Sigmoid colon (tissue), 7 donors: ENCODE data around the gene NRN1. TPM values are rescaled to one million over a fixed set of nuclear protein-coding genes. Genes with fewer than 3 reads are reported as not detected.
A peak's percentile ranks its signal among the peaks of the same experiment; 100 is the strongest.

Source experiments
- DNase-seq: peaks from one replicate; pipeline ENCODE4 v3.0.0-alpha.2; 2019
- H3K27ac ChIP-seq, 4 donors: fragments of 200-600 bp; sonication (generic); one replicate each; pipeline ENCODE4 v1.5.1; 2016 to 2019; ENCODE audit warnings: mild to moderate bottlenecking in 1 of 4
- H3K27me3 ChIP-seq, 3 donors: fragments of 200-600 bp; sonication (generic); one replicate each; pipeline ENCODE4 v1.5.1; 2019; ENCODE audit warnings: mild to moderate bottlenecking in 1 of 3
- H3K36me3 ChIP-seq, 4 donors: fragments of 200-600 bp; sonication (generic); one replicate each; pipeline ENCODE4 v1.5.1; 2016 to 2019
- H3K4me1 ChIP-seq, 4 donors: fragments of 200-600 bp; sonication (generic); one replicate each; pipeline ENCODE4 v1.5.1; 2017 to 2019
- H3K4me3 ChIP-seq, 4 donors: fragments of 200-600 bp; sonication (generic); one replicate each; pipeline ENCODE4 v1.5.1; 2017 to 2019; ENCODE audit warnings: mild to moderate bottlenecking in 2 of 4, moderate library complexity in 1 of 4
- H3K9me3 ChIP-seq, 4 donors: fragments of 200-600 bp in 3 of 4; sonication (generic) in 3 of 4; one replicate each; pipeline versions ENCODE4 v1.5.1 to v1.6.1; 2013 to 2019
- CTCF ChIP-seq, 4 experiments: fragments of 450-650 bp in 3 of 4; fragments of 200-600 bp in 1 of 4; IDR thresholded peaks; one replicate each; pipeline ENCODE4 v1.5.1; 2016 to 2019; ENCODE audit warnings: antibody characterized with exemption in 4 of 4, mild to moderate bottlenecking in 3 of 4, moderate library complexity in 2 of 4
- EP300 ChIP-seq, 4 donors: sonication (generic); formaldehyde crosslinking; IDR thresholded peaks; one replicate each; pipeline ENCODE4 v1.6.1; 2017; ENCODE audit warnings: antibody characterized with exemption in 4 of 4
- POLR2A ChIP-seq, 2 donors: fragments of 450-650 bp; IDR thresholded peaks; one replicate each; pipeline ENCODE4 v1.6.1; 2016; ENCODE audit warnings: antibody characterized with exemption in 2 of 2, mild to moderate bottlenecking in 2 of 2, moderate library complexity in 2 of 2
- POLR2AphosphoS5 ChIP-seq, 4 donors: sonication (generic); formaldehyde crosslinking; IDR thresholded peaks; one replicate each; pipeline ENCODE4 v1.6.1; 2017; ENCODE audit warnings: antibody characterized with exemption in 4 of 4
- WGBS, 2 donors: extraction: QIAGEN DNeasy Blood & Tissue Kit; methylation state at CpG; one replicate each; pipeline ENCODE4 v1.1.7; 2013; 5-methylcytosine and 5-hydroxymethylcytosine counted together
- intact Hi-C: fragments of 100-400 bp; cut with DNase I; formaldehyde crosslinking; loops from one replicate; pipeline ENCODE4 v1.15.1; 2023
- polyA plus RNA-seq, 3 donors: library from polyadenylated mRNA; stranded (reverse); fragments of 200-250 nt; gene quantifications; one replicate each; pipeline ENCODE4 v1.2.3, GENCODE V29; 2013
- total RNA-seq, 4 donors: library from RNA; depleted of rRNA; stranded (reverse); fragments of >200 nt; gene quantifications; one replicate each; pipeline ENCODE4 v1.1.0, GENCODE V29; 2016
- donor health status: healthy with polysubstance abuse.
- donor health status: Bipolar disorder and iron deficiency.
- donor health status: healthy.

Gene NRN1
- total and polyA plus RNA-seq, 7 donors: 1.4 to 10.7 (median 6.0) TPM

- no peak for DNase-seq
- intact Hi-C loops: no loop called here
- Histone ChIP-seq H3K4me1 (no peaks in the 10 kb centered on the region), H3K27ac (no peak overlapping the region), H3K36me3 (no peaks in the 10 kb centered on the region), H3K4me3 (no peak overlapping the region), H3K9me3 (no peaks in the 10 kb centered on the region), H3K27me3 (peaks cover 4 to 19% (median 16%) of the 10 kb centered on the region in 3 donors)
- TF ChIP-seq POLR2AphosphoS5 (IDR thresholded peaks at IDR 0.05): peak in 1 of 4 donors; percentile 11
- no peak for TF ChIP-seq POLR2A (IDR thresholded peaks at IDR 0.05)
- 83 to 88% methylated on average over 5 of the region's 5 CpGs for WGBS, 2 donors
Observed at GRCh38 chr6:5989141-5989723, 17.5 kb downstream of the NRN1 start.

GRCh38 chr6:5986861-5987260 lies 19.9 kb downstream of the NRN1 start:
- Histone ChIP-seq H3K36me3 (no peaks in the 10 kb centered on the region), H3K27ac (no peak overlapping the region), H3K9me3 (no peaks in the 10 kb centered on the region), H3K27me3 (no peaks in the 10 kb centered on the region), H3K4me1 (peaks cover 0 to 2% (median 0%) of the 10 kb centered on the region in 4 donors), H3K4me3 (no peak overlapping the region)
- no peak for DNase-seq
- intact Hi-C loops: no loop called here
- TF ChIP-seq POLR2A (IDR thresholded peaks at IDR 0.05): no peak
- TF ChIP-seq POLR2AphosphoS5 (IDR thresholded peaks at IDR 0.05): no peak
- TF ChIP-seq EP300 (IDR thresholded peaks at IDR 0.05): no peak
- no peak for TF ChIP-seq CTCF (IDR thresholded peaks at IDR 0.05)
- WGBS, 2 donors: 58 to 79% methylated on average over 2 of the region's 2 CpGs

- no peak overlapping the region for H3K27ac ChIP-seq
- 72 to 82% methylated on average over 7 of the region's 7 CpGs for WGBS, 2 donors
- no peak overlapping the region for H3K4me3 ChIP-seq
- H3K4me1 ChIP-seq: peaks cover 0 to 6% (median 0%) of the 10 kb centered on the region in 4 donors
- no peak for DNase-seq
- TF ChIP-seq POLR2AphosphoS5 (IDR thresholded peaks at IDR 0.05): no peak
- no peak for TF ChIP-seq CTCF (IDR thresholded peaks at IDR 0.05)
- no peak for TF ChIP-seq EP300 (IDR thresholded peaks at IDR 0.05)
- TF ChIP-seq POLR2A (IDR thresholded peaks at IDR 0.05): no peak
- intact Hi-C loops: no loop called here
- no peaks in the 10 kb centered on the region for H3K27me3 ChIP-seq
- no peaks in the 10 kb centered on the region for H3K9me3 ChIP-seq
- no peaks in the 10 kb centered on the region for H3K36me3 ChIP-seq
Observed at GRCh38 chr6:5984150-5985089, 22.3 kb downstream of the NRN1 start.

- WGBS, 2 donors: 80 to 85% methylated on average over 7 of the region's 7 CpGs
- H3K36me3 ChIP-seq: no peaks in the 10 kb centered on the region
- H3K27me3 ChIP-seq: no peaks in the 10 kb centered on the region
- no peak overlapping the region for H3K27ac ChIP-seq
- H3K4me1 ChIP-seq: peaks cover 0 to 6% (median 0%) of the 10 kb centered on the region in 4 donors
- intact Hi-C loops: no loop called here
- DNase-seq: no peak
- TF ChIP-seq POLR2AphosphoS5 (IDR thresholded peaks at IDR 0.05): no peak
- TF ChIP-seq POLR2A (IDR thresholded peaks at IDR 0.05): no peak
- TF ChIP-seq CTCF (IDR thresholded peaks at IDR 0.05): no peak
- no peak for TF ChIP-seq EP300 (IDR thresholded peaks at IDR 0.05)
- H3K9me3 ChIP-seq: no peaks in the 10 kb centered on the region
- no peak overlapping the region for H3K4me3 ChIP-seq
Observed at GRCh38 chr6:5981126-5982026, 25.3 kb downstream of the NRN1 start.
